HL-60 (cell line): ENCODE results near the gene DHRS1.

Experiments
- DNase-seq, 2 experiments: peaks; one replicate each; pipeline ENCODE4 v3.0.0-alpha.2; 2010 to 2020; ENCODE audit warnings: low read depth in 1 of 2, low spot score in 1 of 2
- H3K27ac ChIP-seq: fragments of 250-450 bp; sonication (Bioruptor Pico); replicated peaks from 2 replicates; pipeline ENCODE4 v1.5.1; 2020; ENCODE audit warnings: mild to moderate bottlenecking, moderate library complexity
- H3K27me3 ChIP-seq: fragments of 250-450 bp; sonication (Bioruptor Pico); 2 replicates; pipeline ENCODE4 v1.5.1; 2021; ENCODE audit warnings: mild to moderate bottlenecking, moderate library complexity; ENCODE audit not compliant: insufficient read depth, poor library complexity, severe bottlenecking
- H3K4me3 ChIP-seq: replicated peaks from 2 replicates; pipeline ENCODE4 v1.5.1; 2011; ENCODE audit warnings: mild to moderate bottlenecking, control low read depth, low read length; ENCODE audit not compliant: insufficient read depth
- CTCF ChIP-seq: IDR thresholded peaks from one replicate; pipeline ENCODE4 v1.5.1; 2011; ENCODE audit warnings: low read length, control low read depth, inconsistent platforms; ENCODE audit not compliant: insufficient read depth
- GABPA ChIP-seq: IDR thresholded peaks from 2 replicates; pipeline ENCODE4 v1.6.1; 2012; ENCODE audit warnings: low read depth
- POLR2AphosphoS5 ChIP-seq: IDR thresholded peaks from 2 replicates; pipeline ENCODE4 v1.6.1; 2012; ENCODE audit warnings: low read depth
- REST ChIP-seq: IDR thresholded peaks from 2 replicates; pipeline ENCODE4 v1.6.1; 2012; ENCODE audit warnings: low read depth; ENCODE audit not compliant: insufficient replicate concordance
- SPI1 ChIP-seq: IDR thresholded peaks from 2 replicates; pipeline ENCODE4 v1.6.1; 2012; ENCODE audit warnings: low read depth, mild to moderate bottlenecking, borderline replicate concordance

The DHRS1 gene

GRCh38 chr14:24310646-24311604 lies 11.3 kb upstream of the DHRS1 start, which contains the start of gene LTB4R:
Gene LTB4R (plus strand): TSS chr14:24311502. CDS start chr14:24315652, 4,150 bp downstream.
- peak; percentile 60 to 61 for DNase-seq
- no peaks in the 10 kb centered on the region for H3K27me3 ChIP-seq
- no peak for TF ChIP-seq SPI1
- no peak for TF ChIP-seq REST
- TF ChIP-seq GABPA: no peak
- no peak; the same call in 1 of the 2 replicates for TF ChIP-seq POLR2AphosphoS5
- TF ChIP-seq CTCF: no peak
- H3K4me3 ChIP-seq: peak within 1 kb of the TSS; percentile 47
- peak within 1 kb of the TSS; percentile 93 for H3K27ac ChIP-seq

GRCh38 chr14:24310265-24310645 lies 10.7 kb upstream of the DHRS1 start:
- TF ChIP-seq CTCF (no peak), GABPA (no peak), POLR2AphosphoS5 (no peak), SPI1 (no peak), REST (no peak)
- peak overlapping the region; percentile 93 for H3K27ac ChIP-seq
- no peak for DNase-seq
- no peaks in the 10 kb centered on the region for H3K27me3 ChIP-seq
- peak overlapping the region; percentile 47 for H3K4me3 ChIP-seq

- TF ChIP-seq POLR2AphosphoS5 (0 out of 2 replicates have a peak, but pooled peaks have one; percentile 15), SPI1 (no peak)
- DNase-seq: no peak
- Histone ChIP-seq H3K4me3 (peak within 1 kb of the TSS; percentile 47), H3K27me3 (no peaks in the 10 kb centered on the region), H3K27ac (peak within 1 kb of the TSS; percentile 93)
Measured at GRCh38 chr14:24309538-24310264, 10.1 kb upstream of the DHRS1 start, which contains the start of gene LTB4R2. Gene LTB4R2 (plus strand): TSS chr14:24310140. CDS start chr14:24310665, 525 bp downstream.
